NCI-H1930 (cell line): ENCODE data around the gene PRMT2.

Experiments used
- DNase-seq, 2 experiments: peaks; one replicate each; lab custom pipeline; 2025; lab: John Stamatoyannopoulos, UW

The PRMT2 gene

DNA sequence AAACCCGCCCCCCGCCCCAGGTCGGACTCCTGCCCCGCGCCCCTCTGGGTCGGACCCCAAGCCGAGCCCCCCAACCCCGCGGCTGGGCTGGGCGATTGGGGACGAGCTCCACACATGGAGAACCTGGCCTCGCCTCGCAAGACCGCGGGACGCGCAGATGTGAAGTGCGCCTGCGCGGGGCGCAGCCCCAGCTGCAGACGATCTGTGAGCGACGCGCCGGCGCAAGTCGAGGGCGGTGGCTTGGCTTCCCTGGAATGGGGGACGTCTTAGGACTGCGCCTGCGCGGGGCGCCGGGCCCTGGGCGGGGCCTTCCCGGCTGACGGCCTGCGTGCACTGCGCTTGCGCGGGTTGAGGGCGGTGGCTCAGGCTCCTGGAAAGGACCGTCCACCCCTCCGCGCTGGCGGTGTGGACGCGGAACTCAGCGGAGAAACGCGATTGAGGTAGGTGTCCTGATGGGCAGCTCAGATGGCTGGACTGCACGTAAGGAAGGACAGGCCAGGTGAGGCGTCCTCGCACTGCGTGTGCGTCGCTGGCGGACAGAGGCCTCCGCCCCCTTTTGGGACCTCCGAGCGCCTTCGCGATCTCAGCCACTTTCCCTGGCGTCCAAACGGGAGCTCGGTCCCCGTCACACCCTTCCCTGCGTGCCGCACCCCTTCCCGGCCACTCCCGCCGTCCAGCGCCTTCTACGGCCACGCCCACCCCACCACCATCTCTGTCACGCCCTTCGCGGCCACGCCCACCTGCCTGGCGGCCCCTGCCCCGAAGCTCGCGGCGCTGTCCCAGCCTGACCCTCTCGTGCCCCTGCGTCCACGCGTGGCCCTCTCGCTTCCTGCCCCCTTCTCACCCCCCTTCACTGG, at the start of gene PRMT2:
Gene PRMT2 (plus strand): TSS at position 351 of the 857 bp plus-strand sequence. CDS start 1,278 bp downstream, outside the sequence.
- DNase-seq: peak; percentile 92 to 96

DNA sequence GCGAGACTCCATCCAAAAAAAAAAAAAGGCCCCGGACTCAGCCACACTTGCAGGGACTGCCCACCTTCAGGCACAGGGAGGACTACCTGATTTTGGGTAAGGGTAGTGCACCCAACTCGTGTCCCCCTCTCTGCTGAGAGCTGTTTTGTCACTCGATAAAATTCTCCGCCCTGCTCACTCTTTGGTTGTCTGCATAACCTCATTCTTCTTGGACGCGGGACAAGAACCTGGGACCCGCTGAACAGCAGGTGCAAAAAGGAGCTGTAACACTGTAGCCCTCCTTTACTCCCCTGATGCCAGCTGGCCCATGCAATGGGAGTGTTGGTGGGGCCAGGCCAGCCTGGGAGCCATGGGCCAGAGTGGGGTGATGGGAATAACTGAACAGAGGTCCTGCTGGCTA, 41.2 kb upstream of the PRMT2 start:
- no peak for DNase-seq

DNA sequence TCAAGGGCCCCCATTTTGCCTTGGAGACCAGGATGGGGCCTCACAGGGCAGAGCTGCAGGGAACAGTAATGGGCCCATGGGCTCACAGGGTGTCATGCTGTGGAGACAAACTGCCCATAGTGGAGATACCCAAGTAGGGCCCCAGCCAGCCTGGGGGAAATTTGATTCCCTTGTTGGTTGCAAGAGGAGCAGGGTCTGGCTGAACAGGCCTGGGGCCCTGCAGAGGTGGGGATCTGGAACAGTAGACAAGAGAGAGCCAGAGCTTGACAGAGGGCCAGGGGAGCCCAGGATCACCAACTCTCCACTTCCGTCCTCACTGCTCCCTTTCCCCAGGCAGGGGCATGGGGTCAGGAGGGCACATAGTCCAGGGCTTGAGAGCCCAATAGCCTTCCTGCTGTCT, 39.3 kb upstream of the PRMT2 start:
- no peak for DNase-seq

DNA sequence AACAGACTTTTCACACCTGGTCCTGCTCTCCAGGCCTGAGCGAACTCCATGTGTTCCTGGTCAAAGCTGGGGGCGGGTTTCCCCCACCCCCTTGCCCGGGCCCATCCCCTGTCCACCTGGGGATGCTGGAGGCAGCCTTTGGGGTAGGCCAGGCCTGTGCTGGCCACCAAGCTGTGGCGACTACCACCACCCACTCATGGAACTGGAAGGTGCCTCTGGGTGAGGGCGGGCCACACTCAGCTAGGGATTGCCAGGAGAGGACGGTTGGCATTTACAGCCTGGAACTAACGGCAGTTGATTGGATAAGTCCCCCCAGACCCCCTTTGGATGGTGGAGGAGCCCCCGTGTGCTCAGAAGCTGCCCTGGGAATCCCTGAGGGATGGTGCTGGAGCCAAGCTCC, 38.4 kb upstream of the PRMT2 start:
- no peak for DNase-seq

DNA sequence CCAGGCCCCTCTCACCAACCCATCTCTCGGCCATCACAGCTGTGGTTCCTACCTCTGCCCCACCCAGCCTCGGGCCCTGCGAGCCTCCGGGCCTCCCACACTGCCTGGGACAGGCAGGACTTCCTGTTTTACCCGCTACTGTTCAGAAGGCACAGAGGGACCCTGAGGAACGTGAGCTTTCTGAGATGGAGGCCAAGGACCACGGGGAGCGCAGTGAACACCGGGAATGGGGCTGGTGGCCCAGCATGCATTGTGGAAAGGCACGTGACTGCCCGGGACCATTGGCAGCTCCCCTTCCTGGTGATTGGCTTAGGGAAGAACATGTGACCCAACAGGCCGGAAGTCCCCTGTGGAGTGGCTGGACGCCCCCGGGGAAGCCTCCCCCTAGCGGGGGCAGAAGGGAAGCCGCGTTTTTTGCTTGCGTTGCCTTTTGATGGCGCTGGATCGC, 37.6 kb upstream of the PRMT2 start:
- DNase-seq: no peak

DNA sequence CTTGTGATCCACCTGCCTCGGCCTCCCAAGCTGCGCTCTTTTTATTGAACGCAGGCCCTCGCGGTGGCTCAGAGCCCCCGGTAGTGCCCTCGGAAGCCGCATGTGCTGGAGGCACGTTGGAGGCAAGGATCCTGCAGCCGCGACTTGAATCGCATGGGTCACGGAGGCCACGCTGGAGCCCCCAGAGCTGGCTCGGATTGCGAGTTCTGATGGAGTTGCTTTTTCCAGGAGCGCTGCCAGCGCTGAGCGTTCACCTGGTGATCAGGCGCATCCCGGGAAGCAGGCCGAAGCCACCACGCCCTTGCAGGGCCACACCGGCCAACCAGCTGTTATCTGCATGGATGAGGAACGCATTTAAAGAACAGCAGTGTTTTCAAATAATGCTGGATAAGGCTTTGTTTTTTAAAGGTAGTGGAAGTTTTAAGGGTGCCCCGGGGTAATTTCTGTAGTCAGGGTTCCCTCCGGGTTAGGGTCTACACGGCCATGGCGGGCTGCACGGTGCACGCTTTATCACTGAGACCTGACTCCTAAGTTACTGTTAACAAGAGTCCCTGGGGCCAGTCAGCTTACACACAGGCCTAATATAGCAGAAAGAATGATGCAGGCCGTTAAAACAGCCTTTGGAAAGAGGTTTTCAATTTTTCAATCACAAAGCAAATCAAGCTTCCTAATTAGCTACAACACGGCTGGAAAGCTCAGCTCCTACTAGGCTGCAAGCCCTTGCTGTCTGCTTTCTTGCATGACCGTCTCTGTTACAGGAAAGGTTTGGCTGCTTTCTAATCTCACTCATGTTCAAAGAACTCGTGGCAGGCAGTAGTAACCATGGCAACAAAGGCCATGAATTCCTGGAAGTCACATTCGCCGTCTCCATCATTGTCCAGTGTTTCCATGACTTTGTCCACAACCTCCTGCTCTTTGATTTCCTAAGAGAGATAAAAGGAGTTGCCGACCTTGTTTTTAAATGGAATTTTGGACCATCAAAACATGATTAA, 36.6 kb upstream of the PRMT2 start:
- no peak for DNase-seq

DNA sequence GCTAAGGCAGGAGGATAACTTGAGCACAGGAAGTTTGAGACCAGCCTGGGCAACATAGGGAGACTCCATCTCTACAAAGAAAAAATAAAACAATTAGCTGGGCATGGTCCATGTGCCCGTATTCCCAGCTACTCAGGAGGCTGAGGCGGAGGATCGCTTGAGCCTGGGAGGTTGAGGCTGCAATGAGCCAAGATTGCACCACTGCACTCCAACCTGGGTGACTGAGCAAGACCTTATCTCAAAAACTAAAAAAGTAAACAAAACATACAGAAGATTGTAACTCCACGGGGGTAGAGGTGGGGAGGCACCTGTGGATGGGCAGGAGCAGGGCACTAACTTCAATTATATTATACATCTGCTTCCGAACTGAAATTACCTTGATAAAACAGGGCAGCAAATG, 35.2 kb upstream of the PRMT2 start:
- no peak for DNase-seq

DNA sequence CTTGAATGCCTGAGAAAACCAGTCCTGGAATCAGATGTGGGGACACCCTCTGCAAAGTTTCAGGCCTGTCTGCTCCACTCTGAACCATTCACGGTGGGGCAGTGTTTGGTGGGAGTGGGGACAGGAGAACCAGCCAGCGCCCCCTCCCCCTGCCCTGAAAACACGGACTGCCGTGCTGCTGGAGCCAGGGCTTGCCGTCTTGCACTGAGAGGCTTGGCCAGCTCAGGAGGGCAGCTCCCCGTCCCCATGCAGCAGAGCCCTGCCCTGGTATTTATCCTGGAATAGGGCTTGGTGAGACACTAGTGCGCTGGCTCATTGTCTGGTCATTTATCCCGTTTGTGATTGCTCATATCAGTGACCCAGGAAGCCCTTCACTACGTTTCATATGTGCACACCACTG, 34.5 kb upstream of the PRMT2 start:
- no peak for DNase-seq

DNA sequence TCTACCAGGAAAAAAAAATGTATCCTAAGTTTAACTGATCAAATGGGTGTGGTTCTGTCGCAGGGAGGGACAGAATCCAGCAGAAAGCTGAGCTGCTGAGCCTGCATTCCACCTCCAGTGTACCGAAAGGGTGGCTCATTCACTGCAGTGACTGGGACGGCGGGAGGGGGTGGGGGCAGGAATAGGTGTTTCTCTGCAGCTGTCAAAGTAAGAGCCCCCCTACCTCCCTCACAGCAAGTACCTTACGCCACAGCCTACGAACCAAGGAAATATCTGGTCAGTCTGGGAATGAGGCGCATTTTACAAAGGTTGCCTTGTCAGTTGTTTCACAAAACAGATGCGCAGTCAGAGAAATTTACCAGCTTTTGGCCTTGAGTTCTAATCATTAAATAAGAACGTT, 32.2 kb upstream of the PRMT2 start:
- DNase-seq: no peak

DNA sequence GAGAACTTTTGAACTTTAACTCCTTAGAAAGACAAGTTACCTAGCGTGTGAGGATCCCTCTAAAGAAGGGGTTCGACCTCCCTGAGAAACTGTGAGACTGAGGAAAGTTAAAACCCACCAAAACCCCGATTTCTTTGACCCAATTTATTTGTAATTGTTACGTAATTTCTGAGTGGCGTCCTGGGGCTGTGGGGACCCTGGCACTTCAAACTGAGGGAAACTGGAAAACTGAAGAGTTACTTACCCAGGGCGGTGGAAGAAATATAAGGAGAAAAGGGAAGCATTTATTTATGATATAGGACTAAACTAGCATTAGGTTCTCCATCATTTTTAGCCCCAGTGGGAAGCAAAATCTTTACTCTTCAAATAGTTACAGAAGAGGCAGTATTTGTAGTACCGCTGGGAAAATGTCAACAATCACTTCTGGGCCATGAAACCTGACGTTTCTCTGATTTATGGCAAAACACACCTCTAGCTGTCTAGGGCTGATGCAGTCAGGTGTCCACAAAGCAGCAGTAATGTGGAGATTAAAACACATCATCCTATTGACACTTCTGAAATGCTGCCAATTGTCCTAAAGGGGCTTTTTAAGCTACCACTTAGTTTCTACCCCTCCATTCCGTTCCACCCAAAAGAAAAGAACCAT, 31.0 kb upstream of the PRMT2 start:
- no peak for DNase-seq

DNA sequence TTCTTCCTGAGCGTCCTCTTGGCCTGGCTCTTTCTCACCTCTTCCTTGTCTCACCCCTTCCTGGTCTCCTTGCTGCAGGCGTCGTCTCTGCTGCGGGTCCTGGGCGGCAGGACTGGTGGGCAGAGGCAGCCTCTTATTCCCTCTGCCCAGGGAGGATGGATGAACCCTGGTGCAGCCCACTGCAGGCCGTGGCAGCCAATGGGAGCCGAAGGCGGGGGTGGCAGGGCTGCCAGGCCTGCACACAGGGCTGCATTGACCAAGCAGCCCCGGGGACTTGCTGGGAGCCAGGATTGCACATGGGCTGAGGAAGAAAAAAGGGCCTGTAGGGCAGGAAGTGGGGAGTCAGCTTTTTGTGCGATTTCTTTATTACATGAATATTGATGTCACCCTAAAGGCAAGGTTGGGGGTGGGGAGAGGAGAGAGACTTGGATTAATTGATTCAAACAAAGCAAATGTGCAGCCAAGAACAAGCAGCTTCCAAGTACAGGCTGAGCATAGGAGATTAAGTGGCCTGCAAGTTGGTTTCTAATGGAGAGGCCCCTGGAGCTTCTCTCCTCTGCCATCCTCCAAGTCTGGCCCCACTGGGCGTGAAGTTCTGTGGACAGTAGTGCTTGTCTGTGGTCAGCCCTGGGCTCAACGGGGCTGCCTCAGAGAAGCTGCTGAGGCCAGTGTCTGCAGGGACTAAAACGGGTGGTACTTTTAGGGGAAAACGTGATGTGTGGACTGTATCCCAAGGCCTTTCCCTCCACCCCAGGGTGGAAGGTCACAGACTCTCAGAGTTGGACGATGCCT, 30.3 kb upstream of the PRMT2 start, which contains the start of gene S100B:
Gene S100B (minus strand): TSS at position 108 of the 792 bp plus-strand sequence. CDS start 2,667 bp downstream, outside the sequence.
- no peak for DNase-seq

DNA sequence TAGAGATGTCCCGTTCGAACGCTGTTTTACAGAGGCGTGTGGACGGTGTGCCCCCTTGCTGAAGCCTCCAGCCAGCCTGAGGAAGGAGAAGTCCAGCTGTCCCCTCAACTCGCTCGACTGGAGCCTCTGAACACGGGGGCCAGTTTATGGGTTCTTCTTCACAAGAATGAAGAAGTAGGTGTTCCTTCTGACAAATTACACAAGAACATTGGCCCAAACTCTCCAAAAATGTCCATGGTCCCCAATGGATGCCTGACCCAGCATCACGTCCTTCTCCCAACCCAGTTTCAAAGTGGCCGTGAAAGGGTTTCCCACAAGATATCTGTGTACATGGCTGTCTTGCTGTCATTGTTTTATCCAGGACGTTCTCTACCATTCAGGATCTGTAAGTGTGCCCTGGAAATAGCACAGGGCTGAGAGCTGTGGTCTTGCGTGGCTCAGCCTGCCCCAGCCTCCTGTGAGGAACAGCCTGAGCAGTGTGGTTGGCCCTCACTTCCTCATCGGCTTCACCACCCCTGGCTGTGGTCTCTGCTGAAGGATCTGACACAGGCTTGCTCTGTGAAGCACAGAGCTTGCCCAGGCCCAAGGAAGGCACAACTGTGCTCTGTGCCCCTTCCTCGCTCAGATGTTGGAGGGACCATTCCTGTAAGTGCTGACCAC, 29.6 kb upstream of the PRMT2 start:
- no peak for DNase-seq

DNA sequence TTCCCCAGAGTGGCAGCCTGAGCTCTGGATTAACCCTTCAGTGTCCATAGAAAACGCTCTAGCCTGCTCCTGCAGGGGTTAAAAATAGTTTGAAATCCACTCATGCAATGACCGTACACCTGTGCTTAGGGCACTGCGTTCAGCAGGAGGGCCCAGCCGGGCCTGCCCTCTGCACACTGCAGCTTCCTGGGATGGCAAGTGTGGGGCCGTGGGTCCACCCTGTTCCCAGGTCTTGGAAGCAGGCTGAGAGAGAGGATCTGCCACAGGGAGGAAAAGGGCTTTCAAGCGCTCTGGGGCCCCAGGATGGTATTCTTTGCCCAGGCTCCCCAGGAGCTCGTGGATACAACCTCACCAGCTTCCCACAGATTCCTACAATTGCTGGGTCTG, 29.1 kb upstream of the PRMT2 start:
- no peak for DNase-seq

DNA sequence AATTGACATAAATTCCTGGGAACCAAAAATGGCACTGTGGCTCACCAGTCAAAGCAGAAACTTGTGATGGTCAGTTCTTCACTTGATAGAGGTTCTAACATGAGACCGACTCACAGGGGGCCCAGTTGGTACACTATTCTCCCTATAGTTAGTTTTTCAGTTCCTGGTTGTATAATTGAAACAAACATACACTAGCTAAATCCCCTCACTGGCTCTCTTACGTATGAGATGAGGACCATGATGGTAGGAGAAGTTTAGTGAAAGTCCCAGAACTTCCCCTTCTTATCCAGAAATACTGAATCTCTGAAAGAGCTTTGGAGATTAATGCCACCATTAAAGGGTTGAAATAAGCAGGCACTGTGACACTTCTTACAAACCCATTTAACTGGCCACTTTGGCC, 27.8 kb upstream of the PRMT2 start:
- no peak for DNase-seq

DNA sequence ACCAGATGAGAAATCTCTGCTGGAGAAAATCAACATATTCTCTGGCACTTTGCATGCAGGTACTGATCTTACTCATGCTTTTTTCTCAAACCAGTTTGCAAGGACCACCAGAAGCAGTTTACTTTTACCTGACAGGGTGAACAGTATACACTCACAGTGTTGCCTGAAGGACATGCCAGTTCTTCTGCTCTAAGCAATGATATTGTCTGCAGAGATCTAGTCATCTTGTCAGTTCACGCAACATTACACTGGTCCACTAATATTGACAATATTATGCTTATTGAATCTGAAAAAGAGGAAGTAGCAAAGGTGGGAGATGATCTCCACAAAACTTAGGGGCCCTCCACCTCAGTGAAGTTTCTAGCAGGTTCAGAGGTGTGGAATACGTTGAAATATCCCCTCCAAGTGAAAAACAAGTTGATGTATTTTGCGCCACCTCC, 26.8 kb upstream of the PRMT2 start:
- no peak for DNase-seq

DNA sequence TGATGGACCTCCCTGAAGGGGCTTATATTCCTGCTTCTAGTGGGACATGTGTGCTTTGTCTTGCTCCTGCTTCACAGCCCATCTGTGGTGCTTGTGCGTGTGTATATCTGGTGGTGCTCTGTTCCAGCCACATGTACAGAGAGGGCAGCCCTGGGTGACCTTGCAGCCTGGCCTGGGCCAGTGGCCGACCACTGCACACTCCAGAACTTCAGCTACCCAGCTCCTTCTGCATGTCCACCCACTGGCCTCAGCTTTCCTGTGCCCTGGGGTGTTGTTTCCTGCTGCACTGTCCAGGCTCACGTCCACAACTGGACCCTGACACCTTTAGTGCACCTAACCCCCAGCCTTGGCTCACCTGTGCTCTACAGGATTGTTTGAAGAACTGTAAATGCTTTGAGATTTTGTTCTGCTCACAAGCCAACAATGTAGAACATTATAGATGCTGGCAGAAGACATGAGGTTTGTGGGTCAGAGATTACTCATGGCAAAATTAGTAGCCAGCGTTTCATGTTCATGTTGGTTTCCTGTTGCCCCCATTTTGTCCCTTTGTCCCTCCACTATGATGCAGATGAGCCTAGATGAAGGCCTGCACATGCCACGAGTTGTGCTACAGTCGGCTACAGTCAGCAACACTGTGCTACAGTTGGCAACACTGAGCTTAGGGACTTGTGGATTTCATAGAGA, 25.3 kb upstream of the PRMT2 start:
- no peak for DNase-seq

DNA sequence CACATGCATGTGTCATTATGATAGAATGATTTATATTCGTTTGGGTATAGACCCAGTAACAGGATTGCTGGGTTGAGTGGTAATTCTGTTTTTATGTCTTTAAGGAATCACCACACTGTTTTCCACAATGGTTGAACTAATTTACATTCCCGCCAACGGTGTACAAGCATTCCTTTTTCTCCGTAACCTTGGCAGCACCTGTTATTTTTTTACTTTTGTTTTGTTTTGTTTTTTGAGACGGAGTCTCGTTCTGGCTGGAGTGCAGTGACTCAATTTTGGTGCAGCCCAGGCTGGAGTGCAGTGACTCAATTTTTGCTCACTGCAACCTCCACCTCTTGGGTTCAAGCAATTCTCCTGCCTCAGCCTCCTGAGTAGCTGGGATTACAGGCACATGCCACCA, 22.1 kb upstream of the PRMT2 start:
- DNase-seq: no peak

DNA sequence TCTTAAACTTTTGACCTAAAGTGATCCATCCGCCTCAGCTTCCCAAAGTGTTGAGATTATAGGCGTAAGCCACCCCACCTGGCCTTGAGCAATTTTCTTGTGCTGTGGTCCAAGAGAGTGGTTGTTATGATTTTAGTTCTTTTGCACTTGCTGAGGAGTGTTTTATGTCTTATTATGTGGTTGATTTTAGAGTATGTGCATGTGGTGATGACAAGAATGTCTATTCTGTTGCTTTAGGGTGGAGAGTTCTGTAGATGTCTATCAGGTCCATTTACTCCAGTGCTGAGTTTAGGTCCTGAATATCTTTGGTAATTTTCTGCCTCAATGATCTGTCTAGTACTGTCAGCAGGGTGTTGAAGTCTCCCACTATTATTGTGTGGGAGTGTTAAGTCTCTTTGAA, 19.4 kb upstream of the PRMT2 start:
- no peak for DNase-seq

DNA sequence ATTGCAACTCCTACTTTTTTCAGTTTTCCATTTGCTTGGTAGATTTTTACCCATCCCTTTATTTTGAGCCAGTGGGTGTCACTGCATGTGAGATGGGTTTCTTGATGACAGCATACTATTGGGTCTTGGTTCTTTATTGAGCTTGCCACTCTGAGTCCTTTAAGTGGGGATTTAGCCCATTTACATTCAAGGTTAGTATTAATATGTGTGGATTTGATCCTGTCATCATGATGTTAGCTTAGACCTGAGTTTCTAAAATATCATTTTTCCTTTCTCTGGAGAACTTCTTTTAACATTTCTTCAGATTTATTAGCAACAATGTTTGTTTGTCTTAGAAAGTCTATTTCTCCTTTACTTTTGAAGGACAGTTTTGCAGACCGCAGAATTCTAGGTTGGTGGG, 18.8 kb upstream of the PRMT2 start:
- DNase-seq: no peak
